HG03066 (cell line): Measurements from ENCODE around the gene ARHGAP19.

ENCODE experiments used
- ATAC-seq: cut with Tn5 transposase; IDR thresholded peaks from one replicate; pipeline ENCODE4 v1.9.1; 2021; ENCODE audit warnings: low read depth; ENCODE audit not compliant: unreplicated experiment

Gene ARHGAP19

DNA sequence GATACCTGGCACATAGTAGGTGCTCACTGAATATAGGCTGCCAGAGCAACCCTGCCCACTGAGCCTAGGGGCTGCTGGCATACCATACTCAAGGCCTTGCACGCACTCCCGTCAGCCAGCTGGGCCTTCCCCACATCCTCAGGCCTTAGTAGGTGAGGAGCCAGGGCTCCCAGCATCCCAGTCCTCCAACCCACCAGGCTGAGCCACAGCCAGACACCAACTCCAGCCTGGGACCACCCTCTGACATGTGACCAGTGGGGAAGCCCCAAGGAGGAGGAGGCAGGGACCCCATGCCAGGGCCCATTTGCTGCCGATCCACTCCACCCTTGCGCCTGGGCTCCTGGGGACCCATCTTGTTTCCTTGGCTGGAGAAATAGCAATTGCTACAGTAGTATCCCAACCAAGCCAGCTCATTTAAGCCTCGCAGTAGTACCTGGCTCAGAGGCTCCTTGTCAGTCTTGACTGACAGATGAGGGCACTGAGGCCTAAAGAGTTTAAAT is 118.1 kb downstream of the ARHGAP19 start:
- ATAC-seq = no peak

DNA sequence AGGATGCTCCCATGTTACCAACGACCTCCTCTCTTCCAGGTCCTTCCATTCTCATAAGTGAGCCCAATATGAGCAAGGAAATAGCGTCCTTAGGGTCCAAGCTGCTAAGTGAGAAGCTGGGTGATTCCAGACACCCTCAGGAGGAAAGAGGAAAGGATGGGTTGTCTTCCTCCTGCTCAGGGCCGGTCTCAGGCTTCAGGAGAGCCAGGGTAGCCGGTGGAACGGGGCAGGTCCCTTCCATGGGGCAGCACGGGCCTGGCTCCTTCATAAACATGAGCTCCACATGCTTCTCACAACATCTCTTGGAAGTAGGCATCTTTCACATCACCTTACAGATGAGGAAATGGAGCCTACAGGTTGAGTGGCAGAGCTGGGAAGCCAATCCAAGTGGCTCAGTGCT is 119.4 kb downstream of the ARHGAP19 start:
- no peak for ATAC-seq
